ENCODE measurements around the gene GPSM3.

The GPSM3 gene

DNA sequence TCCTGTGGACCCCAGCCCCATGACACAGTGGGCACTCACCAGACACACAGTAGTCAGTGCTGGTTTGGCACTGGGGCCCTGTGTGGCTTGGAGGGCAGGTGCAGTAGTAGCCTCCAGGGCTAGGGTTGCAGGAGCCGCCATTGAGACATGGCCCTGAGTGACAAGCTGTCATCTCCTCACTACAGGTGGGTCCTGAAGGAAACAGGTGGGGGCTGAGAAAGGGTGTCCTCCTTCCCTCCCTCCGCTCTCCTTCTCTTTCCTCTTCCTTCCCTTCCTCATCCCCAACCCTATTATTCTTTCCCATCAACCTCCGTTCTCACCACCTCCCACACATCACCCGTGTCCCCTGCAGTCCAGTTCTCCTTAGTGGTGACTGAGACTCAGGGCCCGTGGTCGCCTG lies 21.2 kb upstream of the GPSM3 start:
- TF ChIP-seq GATA2 (IDR thresholded peaks at IDR 0.05; ENCODE audit: low read depth, low read length) (no peak), GATA3 (IDR thresholded peaks at IDR 0.05; ENCODE audit: low read depth, low read length) (no peak)

DNA sequence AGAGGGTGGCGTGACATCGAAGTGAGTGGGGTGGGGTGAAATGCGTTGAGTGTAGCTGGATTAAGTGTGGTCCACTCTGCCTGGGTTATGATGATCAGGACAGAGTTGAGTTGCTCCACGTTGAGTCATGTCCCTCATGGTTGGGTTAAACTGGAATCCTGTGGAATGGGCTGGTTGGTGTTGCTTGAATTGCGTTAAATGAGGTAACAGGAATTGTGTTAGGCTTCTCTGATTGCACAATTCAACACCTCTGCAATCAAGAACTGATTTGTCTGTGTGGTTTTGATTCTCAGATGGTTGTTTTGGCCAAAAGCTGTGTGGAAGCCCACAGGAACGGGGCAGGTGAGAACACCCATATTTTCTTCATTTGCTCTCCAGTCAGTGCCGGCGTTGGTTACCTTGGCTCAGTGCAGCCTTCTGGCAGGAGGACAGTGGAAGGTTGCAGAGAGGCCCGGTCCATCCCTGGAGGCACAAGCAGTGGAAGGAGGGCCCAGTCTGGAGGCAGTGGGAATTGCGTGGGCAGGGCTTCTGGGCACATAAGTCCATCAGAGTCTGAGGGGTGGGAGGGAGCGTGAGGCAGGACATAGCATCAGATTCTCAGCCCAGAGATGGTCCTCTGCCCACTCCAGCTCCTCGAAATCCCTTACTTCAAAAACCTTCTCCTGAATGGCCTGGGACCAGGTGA lies 19.8 kb upstream of the GPSM3 start:
- no peak for TF ChIP-seq GATA3 (IDR thresholded peaks at IDR 0.05; ENCODE audit: low read depth, low read length)
- TF ChIP-seq GATA2 (IDR thresholded peaks at IDR 0.05; ENCODE audit: low read depth, low read length): no peak

DNA sequence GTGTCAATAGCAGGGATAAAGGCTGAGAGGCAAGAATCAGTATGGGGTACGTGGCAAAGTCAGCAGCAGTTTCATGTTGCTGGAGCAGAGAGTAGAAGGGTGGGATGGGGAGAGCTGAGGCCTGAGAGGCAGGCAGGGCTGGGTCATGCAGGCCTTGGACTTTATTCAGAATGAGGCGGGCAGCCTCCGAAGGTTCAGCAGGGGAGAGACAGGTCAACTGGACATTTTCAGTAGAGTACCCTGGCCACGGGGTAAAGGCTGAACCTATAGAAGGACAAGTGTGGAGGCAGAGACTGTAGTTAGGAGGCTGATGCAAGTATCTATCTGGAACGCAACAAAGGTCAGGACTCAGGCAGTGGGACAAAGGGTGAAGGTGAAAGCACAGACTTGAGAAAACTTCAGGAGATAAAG lies 17.8 kb upstream of the GPSM3 start:
- TF ChIP-seq GATA3 (IDR thresholded peaks at IDR 0.05; ENCODE audit: low read depth, low read length) (no peak), GATA2 (IDR thresholded peaks at IDR 0.05; ENCODE audit: low read depth, low read length) (no peak)

DNA sequence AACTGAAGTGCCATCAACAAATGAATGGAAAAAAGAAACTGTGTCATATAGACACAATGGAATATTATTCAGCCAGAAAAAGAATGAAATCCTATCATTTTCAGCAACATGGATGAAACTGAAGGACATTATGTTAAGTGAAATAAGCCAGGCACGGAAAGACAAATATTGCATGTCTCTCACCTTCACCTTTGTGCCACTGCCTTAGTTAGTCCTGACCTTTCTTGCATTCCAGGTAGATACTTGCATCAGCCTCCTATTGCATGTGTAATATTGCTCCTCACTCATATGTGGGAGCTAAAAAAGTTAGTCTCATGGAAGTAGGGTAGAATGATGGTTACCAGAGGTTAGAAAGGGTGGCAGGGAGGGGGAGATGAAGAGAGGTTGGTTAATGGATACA lies 16.6 kb upstream of the GPSM3 start:
- no peak for TF ChIP-seq GATA3 (IDR thresholded peaks at IDR 0.05; ENCODE audit: low read depth, low read length)
- TF ChIP-seq GATA2 (IDR thresholded peaks at IDR 0.05; ENCODE audit: low read depth, low read length): no peak

DNA sequence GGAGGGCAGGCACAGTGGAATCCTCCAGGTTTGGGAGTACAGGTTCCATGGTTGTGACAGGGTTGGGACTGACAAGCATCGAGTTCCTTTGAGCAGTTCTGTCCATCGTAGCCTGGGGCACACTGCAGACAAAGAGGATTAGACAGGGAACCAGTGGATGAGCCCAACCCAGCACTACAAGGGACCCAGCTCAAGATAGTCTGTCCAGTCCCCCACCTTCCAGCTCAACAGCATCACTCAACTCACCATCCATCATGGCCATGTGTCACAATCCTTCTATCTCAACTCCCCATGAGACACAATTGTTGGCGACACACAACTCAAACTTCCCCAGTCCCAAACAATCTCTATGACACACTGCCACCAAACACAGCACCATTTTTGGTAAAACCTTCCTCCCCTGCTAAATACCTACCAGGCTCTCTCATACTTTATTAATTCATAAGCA lies 11.8 kb upstream of the GPSM3 start:
- no peak for TF ChIP-seq GATA3 (IDR thresholded peaks at IDR 0.05; ENCODE audit: low read depth, low read length)
- TF ChIP-seq GATA2 (IDR thresholded peaks at IDR 0.05; ENCODE audit: low read depth, low read length): no peak

DNA sequence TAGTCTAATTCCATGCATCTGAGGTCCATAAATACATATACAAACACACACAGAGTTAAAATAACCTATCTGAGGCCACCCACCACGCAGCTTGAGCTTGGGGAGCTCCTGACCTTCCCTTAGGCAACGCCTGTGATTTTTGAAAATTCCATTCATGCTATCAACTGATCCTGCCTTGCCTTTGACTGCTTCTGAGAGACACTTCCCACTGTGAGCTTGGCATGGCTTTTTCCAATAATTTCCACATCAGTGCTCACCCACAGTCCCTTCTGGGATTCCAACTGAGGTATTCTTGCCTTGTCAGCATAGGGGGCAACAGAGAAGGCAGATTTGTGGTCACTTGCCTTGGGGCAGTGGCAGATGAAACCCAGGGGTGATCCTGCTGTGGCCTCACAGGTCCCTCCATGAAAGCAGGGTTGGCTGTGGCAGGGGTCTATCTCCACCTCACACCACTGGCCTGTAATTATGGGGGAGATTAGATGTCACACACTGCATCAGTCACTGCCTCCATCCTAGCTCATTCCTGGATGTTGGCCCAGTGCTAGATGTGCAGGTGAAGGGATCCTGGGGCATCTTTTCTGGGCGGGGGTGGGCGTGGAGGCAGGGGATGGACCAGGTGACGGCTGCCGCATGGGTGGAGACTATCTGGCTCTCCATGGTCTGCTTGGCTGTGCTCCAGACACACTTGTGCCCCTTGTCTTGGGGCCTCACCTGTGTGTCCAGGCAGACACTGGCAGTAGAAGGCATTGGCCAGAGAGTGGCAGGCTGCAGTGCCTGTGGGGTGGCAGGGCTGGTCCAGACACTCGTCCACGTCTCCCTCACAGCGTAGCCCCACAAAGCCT lies 11.2 kb upstream of the GPSM3 start:
- TF ChIP-seq GATA2 (IDR thresholded peaks at IDR 0.05; ENCODE audit: low read depth, low read length) (no peak), GATA3 (IDR thresholded peaks at IDR 0.05; ENCODE audit: low read depth, low read length) (no peak)

DNA sequence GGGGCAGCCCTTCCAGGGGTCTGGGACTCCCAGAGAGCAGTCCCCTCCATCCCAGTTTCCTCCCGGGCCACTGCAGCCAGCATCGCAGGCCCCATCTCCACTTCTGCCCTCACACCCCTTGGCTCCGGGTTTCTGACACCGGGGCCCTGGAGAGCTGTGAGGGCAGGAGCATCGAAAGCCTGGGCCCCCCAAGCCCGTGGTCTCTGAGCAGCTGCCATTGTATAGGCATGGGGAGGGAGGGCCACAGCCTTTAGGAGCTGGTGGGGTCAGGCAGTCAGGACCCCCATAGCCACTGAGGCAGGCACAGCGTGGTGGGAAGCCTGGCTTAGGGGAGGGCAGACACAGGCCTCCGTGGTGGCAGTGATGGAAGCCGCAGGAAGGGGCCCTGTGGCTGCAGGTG lies 9.7 kb upstream of the GPSM3 start:
- TF ChIP-seq GATA3 (IDR thresholded peaks at IDR 0.05; ENCODE audit: low read depth, low read length) (no peak), GATA2 (IDR thresholded peaks at IDR 0.05; ENCODE audit: low read depth, low read length) (no peak)

DNA sequence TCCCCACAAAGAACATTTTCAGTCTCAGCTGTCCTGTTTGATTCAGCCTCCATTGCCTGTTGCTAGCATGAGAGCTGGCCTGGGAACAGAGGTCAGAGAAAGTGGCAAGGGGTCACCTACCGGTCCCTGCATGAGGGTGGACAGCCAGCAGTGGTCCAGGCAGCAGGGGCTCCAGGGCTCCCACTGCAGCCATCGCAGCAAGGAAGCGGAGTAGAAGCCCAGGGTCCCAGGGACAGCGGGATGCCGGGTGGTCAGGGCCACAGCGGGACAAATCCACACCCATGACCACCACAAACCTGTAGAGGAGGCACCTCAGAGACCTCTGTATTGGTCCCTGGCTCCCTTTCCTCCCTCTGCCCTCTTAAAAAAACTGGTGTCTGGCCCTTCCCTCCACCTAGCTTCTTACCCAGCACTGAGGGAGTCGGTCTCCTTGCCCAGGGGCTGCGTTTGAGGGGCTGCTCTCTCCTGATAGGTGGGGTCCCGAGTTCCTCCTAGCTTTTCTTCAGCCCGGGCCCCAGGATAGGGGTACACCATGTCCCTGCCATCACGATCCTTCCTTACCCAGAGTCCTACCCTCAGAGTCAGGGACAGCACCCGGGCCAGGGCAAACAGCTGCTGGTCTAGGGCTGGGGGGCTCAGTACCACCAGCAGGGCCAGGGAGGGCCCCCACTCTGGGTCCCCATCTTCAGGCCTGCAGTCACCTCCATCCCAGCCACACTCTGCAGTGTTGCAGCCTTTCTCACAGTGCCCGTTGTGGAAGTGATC lies 8.4 kb upstream of the GPSM3 start:
- TF ChIP-seq GATA3 (IDR thresholded peaks at IDR 0.05; ENCODE audit: low read depth, low read length) (no peak), GATA2 (IDR thresholded peaks at IDR 0.05; ENCODE audit: low read depth, low read length) (no peak)

DNA sequence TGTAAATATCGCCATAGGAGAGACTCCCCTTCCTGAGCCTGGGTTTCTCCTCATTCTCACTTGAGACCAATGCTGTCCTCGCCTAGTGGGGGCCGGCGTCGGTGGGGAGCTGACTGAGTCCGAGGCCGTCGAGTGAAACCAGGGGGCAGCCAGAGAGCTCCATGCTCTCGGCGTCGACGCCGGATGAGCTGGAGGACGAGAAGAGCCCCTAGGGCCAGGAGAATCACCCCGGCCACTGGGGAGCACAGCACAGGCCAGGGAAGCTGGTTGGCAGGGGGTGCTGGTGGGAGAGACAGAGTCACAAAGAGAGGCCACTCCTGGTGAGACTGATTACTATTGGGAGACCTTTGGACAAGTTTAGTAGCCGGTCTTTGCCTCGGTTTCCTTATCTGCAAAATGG lies 6.4 kb upstream of the GPSM3 start:
- TF ChIP-seq GATA3 (IDR thresholded peaks at IDR 0.05; ENCODE audit: low read depth, low read length) (no peak), GATA2 (IDR thresholded peaks at IDR 0.05; ENCODE audit: low read depth, low read length) (no peak)

DNA sequence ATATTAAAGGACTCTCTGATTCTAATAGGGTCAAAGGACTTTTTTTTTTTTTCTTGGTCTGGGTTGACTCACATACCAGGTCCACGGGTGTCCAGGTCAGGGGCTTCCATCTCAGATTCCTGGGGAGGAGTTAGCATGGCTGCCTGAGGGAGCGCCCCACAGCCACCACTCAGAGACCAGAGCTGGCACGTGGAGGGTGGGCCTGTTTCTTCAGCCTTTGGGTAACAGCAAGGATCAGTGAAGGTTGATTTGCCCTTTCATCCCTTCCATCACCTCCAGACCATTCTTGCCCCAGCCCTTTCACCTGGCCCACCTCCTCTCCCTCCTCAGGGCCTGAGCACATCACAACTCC lies 5.9 kb upstream of the GPSM3 start:
- no peak for TF ChIP-seq GATA2 (IDR thresholded peaks at IDR 0.05; ENCODE audit: low read depth, low read length)
- TF ChIP-seq GATA3 (IDR thresholded peaks at IDR 0.05; ENCODE audit: low read depth, low read length): no peak

DNA sequence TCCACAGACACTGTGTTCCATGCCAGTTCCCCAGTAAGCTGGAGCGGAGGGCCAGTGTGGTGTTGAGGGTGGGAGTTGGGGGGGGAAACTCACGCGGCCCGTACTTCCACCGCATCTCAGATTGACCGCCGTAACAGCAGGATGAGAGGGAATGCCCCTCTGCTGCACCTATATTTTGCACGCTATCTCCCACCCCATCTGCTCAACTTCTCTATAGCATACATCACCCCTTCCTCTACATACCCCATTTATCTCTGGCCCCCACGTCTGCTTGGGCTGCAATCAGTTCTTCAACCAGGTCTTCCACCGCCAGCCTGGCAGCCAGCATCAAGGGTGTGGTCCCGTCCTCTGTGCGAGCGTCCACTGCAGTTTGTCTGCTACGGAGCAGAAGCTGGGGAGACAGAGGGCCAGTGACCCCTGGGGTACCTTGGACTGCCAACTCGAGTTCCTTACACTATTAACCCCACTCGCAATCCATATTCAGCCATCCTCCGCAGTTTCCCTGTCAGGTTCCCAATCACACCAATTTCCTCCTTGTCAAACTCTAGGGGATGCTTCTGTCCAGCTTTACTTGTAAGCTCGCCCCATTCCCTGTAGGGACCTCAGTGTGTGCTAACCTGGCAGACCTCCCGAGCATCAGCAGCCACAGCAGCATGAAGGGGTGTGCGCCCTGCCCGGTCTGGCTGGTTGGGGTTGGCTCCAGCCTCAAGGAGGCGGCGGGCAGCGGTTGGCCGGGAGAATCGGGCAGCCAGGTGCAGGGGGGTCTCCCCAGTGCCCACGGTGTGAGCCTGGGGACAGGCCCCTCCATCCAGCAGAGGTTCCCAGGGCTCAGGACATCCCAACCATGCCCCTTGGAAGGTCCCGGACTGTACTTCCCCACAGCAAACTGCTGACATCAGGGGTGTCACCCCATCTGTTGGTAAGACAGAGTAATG lies 4.5 kb upstream of the GPSM3 start:
- peak; percentile 49 for TF ChIP-seq GATA2 (IDR thresholded peaks at IDR 0.05; ENCODE audit: low read depth, low read length)
- TF ChIP-seq GATA3 (IDR thresholded peaks at IDR 0.05; ENCODE audit: low read depth, low read length): no peak

DNA sequence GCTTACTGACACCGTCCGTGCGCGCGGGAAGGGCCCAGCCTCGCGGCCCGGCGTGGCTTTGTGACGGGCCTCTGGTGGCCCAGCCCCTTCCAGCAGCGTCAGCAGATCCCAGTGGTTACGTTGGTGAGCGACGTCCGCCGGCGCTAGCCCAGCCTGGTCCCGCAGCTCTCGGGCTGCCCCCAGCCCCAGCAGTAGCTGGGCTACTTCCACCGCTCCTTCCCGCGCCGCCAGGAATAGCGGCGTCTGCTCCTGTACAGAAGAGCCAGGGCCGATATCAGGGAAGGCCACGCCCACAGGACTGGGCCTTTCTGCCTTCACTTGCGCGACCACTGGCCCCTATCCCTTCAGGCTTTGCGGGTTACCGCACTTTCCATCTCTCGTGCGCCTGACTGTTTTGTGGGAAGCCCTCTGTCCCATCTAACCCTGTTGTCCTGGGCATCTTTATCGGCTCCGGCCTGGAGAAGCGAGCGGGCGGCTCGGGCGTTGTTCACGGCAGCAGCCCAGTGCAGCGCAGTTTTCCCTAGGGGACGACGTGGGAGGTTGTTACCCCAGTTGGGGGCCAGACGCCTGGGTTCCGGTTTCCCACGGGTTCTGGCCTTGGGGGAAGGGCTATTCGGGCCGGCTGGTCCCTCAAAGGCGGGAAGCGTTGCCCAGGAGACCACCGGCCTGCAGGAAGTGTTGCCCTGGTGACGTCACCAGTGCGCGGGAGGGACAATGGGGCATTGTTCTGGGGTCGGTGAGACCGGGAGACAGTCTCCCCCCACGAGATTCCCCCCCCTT lies 3.6 kb upstream of the GPSM3 start:
- TF ChIP-seq GATA2 (IDR thresholded peaks at IDR 0.05; ENCODE audit: low read depth, low read length) (no peak), GATA3 (IDR thresholded peaks at IDR 0.05; ENCODE audit: low read depth, low read length) (no peak)

DNA sequence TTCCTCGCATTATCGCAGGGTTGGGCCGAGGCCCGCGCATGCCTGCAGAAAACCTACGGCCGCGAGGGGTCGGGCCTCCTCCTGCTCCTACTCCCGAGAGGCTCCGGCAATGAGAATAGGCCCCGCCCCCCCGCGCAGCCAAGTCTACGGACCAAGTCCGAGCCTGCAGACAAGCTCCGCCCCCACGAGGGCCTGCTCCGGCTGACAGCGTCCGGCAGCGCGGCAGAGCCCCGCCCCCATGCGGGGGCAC lies 3.1 kb upstream of the GPSM3 start:
- TF ChIP-seq GATA3 (IDR thresholded peaks at IDR 0.05; ENCODE audit: low read depth, low read length): no peak
- no peak for TF ChIP-seq GATA2 (IDR thresholded peaks at IDR 0.05; ENCODE audit: low read depth, low read length)
